GM23338 (cell line): ENCODE data around the gene NT5C1A. TPM values are rescaled to one million over a fixed set of nuclear protein-coding genes. Genes with fewer than 3 reads are reported as not detected.

Experiments
- ATAC-seq: fragments of 200-7000 bp; cut with Tn5 transposase; 3 replicates; pipeline ENCODE4 v1.9.1; 2020
- DNase-seq: peaks from one replicate; pipeline ENCODE4 v3.0.0-alpha.2; 2015; ENCODE audit warnings: low spot score
- H2AFZ ChIP-seq: fragments of 200-600 bp; sonication (generic); 2 replicates; pipeline ENCODE4 v1.8.0; 2016; ENCODE audit warnings: antibody characterized with exemption, mild to moderate bottlenecking, moderate library complexity
- H3F3A ChIP-seq: fragments of 200-600 bp; sonication (generic); replicated peaks from 2 replicates; pipeline ENCODE4 v1.8.0; 2017; ENCODE audit warnings: antibody characterized with exemption, mixed run types, low read depth
- H3K27ac ChIP-seq: fragments of 200-600 bp; sonication (generic); 2 replicates; pipeline ENCODE4 v1.6.1; 2016; ENCODE audit warnings: low read depth
- H3K27me3 ChIP-seq: fragments of 200-600 bp; sonication (generic); 2 replicates; pipeline ENCODE4 v1.8.0; 2016; ENCODE audit warnings: mild to moderate bottlenecking, mixed run types, moderate library complexity; ENCODE audit not compliant: insufficient read depth
- H3K36me3 ChIP-seq: fragments of 200-600 bp; sonication (generic); 2 replicates; pipeline ENCODE4 v1.8.0; 2016; ENCODE audit warnings: mild to moderate bottlenecking; ENCODE audit not compliant: insufficient read depth
- H3K4me1 ChIP-seq: fragments of 200-600 bp; sonication (generic); 2 replicates; pipeline ENCODE4 v1.8.0; 2016; ENCODE audit warnings: mild to moderate bottlenecking, moderate library complexity; ENCODE audit not compliant: insufficient read depth
- H3K4me2 ChIP-seq: fragments of 200-600 bp; sonication (generic); 2 replicates; pipeline ENCODE4 v1.7.1; 2017; ENCODE audit warnings: mixed run types
- H3K4me3 ChIP-seq: fragments of 200-600 bp; sonication (generic); 2 replicates; pipeline ENCODE4 v1.6.1; 2016; ENCODE audit warnings: mixed run types
- H3K79me2 ChIP-seq: fragments of 200-600 bp; sonication (generic); replicated peaks from 2 replicates; pipeline ENCODE4 v1.8.0; 2017; ENCODE audit warnings: mild to moderate bottlenecking; ENCODE audit not compliant: insufficient read depth
- H3K9me2 ChIP-seq: fragments of 200-600 bp; sonication (generic); 2 replicates; pipeline ENCODE4 v1.8.0; 2017; ENCODE audit not compliant: insufficient read depth
- H4K20me1 ChIP-seq: fragments of 200-600 bp; sonication (generic); replicated peaks from 2 replicates; pipeline ENCODE4 v1.8.0; 2017; ENCODE audit warnings: mild to moderate bottlenecking; ENCODE audit not compliant: insufficient read depth
- H3K27ac Mint-ChIP-seq: 2 replicates; pipeline ENCODE4 v1.8.0; 2020; ENCODE audit warnings: inconsistent platforms, mild to moderate bottlenecking, moderate library complexity, mixed read lengths
- H3K27me3 Mint-ChIP-seq: 3 replicates; pipeline ENCODE4 v1.8.0; 2022; ENCODE audit warnings: low read depth, mild to moderate bottlenecking, moderate library complexity, mixed read lengths, inconsistent platforms; ENCODE audit not compliant: insufficient read depth, poor library complexity
- H3K36me3 Mint-ChIP-seq: 3 replicates; pipeline ENCODE4 v1.8.0; 2021; ENCODE audit warnings: low read depth, mild to moderate bottlenecking, inconsistent platforms, moderate library complexity, mixed read lengths
- H3K4me1 Mint-ChIP-seq: 3 replicates; pipeline ENCODE4 v1.8.0; 2020; ENCODE audit warnings: mild to moderate bottlenecking, inconsistent platforms, mixed read lengths
- H3K4me3 Mint-ChIP-seq: 3 replicates; pipeline ENCODE4 v1.8.0; 2021; ENCODE audit warnings: moderate library complexity, mild to moderate bottlenecking, inconsistent platforms, mixed read lengths
- H3K9me3 Mint-ChIP-seq: 3 replicates; pipeline ENCODE4 v1.8.0; 2020; ENCODE audit warnings: moderate library complexity, mild to moderate bottlenecking, inconsistent platforms, mixed read lengths
- CREB1 ChIP-seq: fragments of 250-450 bp; sonication (Bioruptor Pico); IDR thresholded peaks from 2 replicates; pipeline ENCODE4 v1.5.0; 2020; ENCODE audit warnings: low read depth, mild to moderate bottlenecking, moderate library complexity
- ETS1 ChIP-seq: IDR thresholded peaks from 2 replicates; pipeline ENCODE4 v1.6.1; 2016; ENCODE audit warnings: antibody characterized with exemption
- EZH2 ChIP-seq: fragments of 200-600 bp; sonication (generic); IDR thresholded peaks from one replicate; pipeline ENCODE4 v1.8.0; 2017; ENCODE audit warnings: antibody characterized with exemption, mild to moderate bottlenecking, low read depth; ENCODE audit not compliant: unreplicated experiment
- EZH2phosphoT487 ChIP-seq: fragments of 200-600 bp; sonication (generic); IDR thresholded peaks from one replicate; pipeline ENCODE4 v1.8.1; 2018; ENCODE audit warnings: antibody characterized with exemption; ENCODE audit not compliant: unreplicated experiment
- JUNB ChIP-seq: IDR thresholded peaks from one replicate; pipeline ENCODE4 v1.6.1; 2016; ENCODE audit warnings: antibody characterized with exemption; ENCODE audit not compliant: unreplicated experiment
- NANOG ChIP-seq: IDR thresholded peaks from 2 replicates; pipeline ENCODE4 v1.6.1; 2016; ENCODE audit warnings: antibody characterized with exemption, borderline replicate concordance
- POLR2AphosphoS5 ChIP-seq: IDR thresholded peaks from 2 replicates; pipeline ENCODE4 v1.6.1; 2016; ENCODE audit warnings: antibody characterized with exemption, low read depth
- REST ChIP-seq: IDR thresholded peaks from one replicate; pipeline ENCODE4 v1.6.1; 2018; ENCODE audit warnings: antibody characterized with exemption; ENCODE audit not compliant: unreplicated experiment
- STAT1 ChIP-seq: IDR thresholded peaks from one replicate; pipeline ENCODE4 v1.6.1; 2016; ENCODE audit warnings: antibody characterized with exemption; ENCODE audit not compliant: unreplicated experiment
- ZNF114 ChIP-seq: fragments of 250-450 bp; sonication (Bioruptor Pico); IDR thresholded peaks from 2 replicates; pipeline ENCODE4 v1.5.0; 2020; ENCODE audit warnings: mild to moderate bottlenecking, moderate library complexity
- ZNF331 ChIP-seq: fragments of 250-450 bp; sonication (Bioruptor Pico); IDR thresholded peaks from 2 replicates; pipeline ENCODE4 v1.5.0; 2020; ENCODE audit warnings: low read depth, mild to moderate bottlenecking, moderate library complexity
- ZNF462 ChIP-seq: fragments of 250-450 bp; sonication (Bioruptor Pico); IDR thresholded peaks from 2 replicates; pipeline ENCODE4 v1.5.0; 2020; ENCODE audit warnings: mild to moderate bottlenecking, moderate library complexity
- polyA plus RNA-seq: library from polyadenylated mRNA; unstranded; fragments of >200 nt; fragmentation: Nextera tagmentation; extraction: Ambion mirVana; gene quantifications from 2 replicates; pipeline ENCODE4 v1.2.1, GENCODE V29; 2016
- total RNA-seq: library from RNA; depleted of rRNA; stranded (reverse); fragments of >200 nt; shearing (Covaris generic); gene quantifications from 2 replicates; pipeline ENCODE4 v1.2.3, GENCODE V29; 2014
- TF ChIP-seq, protein P1 (sequence below), 2 experiments: fragments of 200-600 bp in 1 of 2; sonication (generic) in 1 of 2; conservative IDR thresholded peaks; 2 replicates each; pipeline versions ENCODE4 v1.5.1 to v1.6.1; 2016 to 2017; ENCODE audit warnings: antibody characterized with exemption in 2 of 2, low read depth in 2 of 2, mild to moderate bottlenecking in 2 of 2, moderate library complexity in 1 of 2

Gene NT5C1A
- total and polyA plus RNA-seq, 2 experiments from 2014 or later = not detected

- no peaks in the 10 kb centered on the region for H3K79me2 ChIP-seq
- DNase-seq (peak; percentile 63), ATAC-seq (peak; percentile 56)
- Mint-ChIP-seq H3K36me3 (no peaks in the 10 kb centered on the region), H3K27me3 (peaks cover 95% of the 10 kb centered on the region), H3K4me1 (peaks cover 9% of the 10 kb centered on the region), H3K9me3 (no peaks in the 10 kb centered on the region), H3K27ac (no peak overlapping the region), H3K4me3 (peak overlapping the region; percentile 71)
- H3F3A ChIP-seq = no peaks in the 10 kb centered on the region
- H3K36me3 ChIP-seq = no peaks in the 10 kb centered on the region
- peak overlapping the region; percentile 89 for H2AFZ ChIP-seq
- peak overlapping the region; percentile 67 for H3K4me3 ChIP-seq
- peaks cover 5% of the 10 kb centered on the region; the same call in 1 of the 2 replicates for H3K4me1 ChIP-seq
- H3K27ac ChIP-seq = no peak overlapping the region
- peaks cover 13% of the 10 kb centered on the region; the same call in 1 of the 2 replicates for H4K20me1 ChIP-seq
- no peaks in the 10 kb centered on the region for H3K9me2 ChIP-seq
- peak overlapping the region; percentile 97 for H3K4me2 ChIP-seq
- TF ChIP-seq POLR2AphosphoS5 (no peak), STAT1 (no peak), ZNF114 (CRISPR knock-in tag) (no peak), REST (no peak), ZNF462 (no peak), ZNF331 (no peak), ETS1 (no peak), EZH2 (no peak), CREB1 (CRISPR knock-in tag) (no peak), NANOG (no peak), EZH2phosphoT487 (no peak), JUNB (no peak)
- TF ChIP-seq, protein P1, sequence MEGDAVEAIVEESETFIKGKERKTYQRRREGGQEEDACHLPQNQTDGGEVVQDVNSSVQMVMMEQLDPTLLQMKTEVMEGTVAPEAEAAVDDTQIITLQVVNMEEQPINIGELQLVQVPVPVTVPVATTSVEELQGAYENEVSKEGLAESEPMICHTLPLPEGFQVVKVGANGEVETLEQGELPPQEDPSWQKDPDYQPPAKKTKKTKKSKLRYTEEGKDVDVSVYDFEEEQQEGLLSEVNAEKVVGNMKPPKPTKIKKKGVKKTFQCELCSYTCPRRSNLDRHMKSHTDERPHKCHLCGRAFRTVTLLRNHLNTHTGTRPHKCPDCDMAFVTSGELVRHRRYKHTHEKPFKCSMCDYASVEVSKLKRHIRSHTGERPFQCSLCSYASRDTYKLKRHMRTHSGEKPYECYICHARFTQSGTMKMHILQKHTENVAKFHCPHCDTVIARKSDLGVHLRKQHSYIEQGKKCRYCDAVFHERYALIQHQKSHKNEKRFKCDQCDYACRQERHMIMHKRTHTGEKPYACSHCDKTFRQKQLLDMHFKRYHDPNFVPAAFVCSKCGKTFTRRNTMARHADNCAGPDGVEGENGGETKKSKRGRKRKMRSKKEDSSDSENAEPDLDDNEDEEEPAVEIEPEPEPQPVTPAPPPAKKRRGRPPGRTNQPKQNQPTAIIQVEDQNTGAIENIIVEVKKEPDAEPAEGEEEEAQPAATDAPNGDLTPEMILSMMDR (conservative IDR thresholded peaks at IDR 0.05; ENCODE audit: low read depth in 2 of 2) = no peak
- peaks cover 98% of the 10 kb centered on the region for H3K27me3 ChIP-seq
Observed at GRCh38 chr1:39671433-39671792, 494 bp downstream of the NT5C1A start.
